HG03045 (cell line): Measurements from ENCODE around the gene MACROD1.

ENCODE experiments used
- ATAC-seq: cut with Tn5 transposase; IDR thresholded peaks from one replicate; pipeline ENCODE4 v1.9.1; 2021; ENCODE audit warnings: mild to moderate bottlenecking, moderate library complexity; ENCODE audit not compliant: unreplicated experiment

Gene MACROD1

GRCh38 chr11:64093233-64094039 is 72.5 kb downstream of the MACROD1 start:
- ATAC-seq, result no peak

DNA sequence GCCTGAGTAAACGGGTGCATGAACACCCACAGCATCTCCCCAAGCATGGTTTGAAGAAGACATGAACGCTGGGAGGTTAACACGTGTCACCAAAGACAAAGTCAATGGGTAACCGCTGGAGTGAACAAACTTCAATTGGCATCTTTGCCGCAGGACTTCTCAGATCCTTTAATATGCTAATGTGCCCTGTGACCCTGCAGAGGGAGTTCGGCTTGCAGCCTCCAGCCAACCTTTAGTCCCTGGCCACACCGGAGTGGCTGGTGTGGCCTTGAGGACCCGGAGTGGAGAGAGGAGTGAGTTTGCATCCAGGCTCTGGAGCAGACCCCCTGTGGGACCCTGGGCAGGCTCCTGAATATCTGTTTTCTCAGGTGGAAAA is 73.2 kb downstream of the MACROD1 start:
- no peak for ATAC-seq

DNA sequence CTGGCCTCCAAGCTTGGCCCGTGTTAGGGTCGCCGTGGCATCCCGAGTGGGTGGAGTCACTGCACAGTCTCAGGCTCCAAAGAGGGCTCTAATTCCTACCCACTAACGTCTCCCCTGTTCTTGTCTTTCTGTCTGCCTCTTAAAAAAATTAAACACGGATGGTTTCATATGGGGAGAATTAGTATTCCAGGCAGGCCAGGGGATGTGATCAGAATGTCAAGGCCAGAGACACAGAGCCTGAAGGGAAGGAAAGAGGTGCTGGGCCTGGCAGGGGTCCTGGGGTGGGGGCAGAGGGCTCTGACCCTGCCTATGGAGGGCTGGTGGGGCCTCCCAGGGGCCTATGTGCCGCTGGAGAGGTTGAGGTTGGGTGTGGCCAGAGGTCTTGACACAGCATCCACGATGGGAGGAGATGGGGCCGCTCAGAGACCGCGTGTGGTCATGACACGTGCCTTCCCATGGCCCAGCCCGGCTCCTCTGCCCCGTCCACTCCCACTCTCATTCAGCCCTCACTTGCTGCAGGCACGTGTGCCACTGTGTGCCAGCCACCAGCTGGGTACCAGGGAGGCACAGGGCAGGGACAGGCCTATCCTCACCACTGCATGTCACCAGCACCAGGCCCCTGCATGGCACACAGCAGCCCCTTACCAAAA is 73.7 kb downstream of the MACROD1 start:
- no peak for ATAC-seq

DNA sequence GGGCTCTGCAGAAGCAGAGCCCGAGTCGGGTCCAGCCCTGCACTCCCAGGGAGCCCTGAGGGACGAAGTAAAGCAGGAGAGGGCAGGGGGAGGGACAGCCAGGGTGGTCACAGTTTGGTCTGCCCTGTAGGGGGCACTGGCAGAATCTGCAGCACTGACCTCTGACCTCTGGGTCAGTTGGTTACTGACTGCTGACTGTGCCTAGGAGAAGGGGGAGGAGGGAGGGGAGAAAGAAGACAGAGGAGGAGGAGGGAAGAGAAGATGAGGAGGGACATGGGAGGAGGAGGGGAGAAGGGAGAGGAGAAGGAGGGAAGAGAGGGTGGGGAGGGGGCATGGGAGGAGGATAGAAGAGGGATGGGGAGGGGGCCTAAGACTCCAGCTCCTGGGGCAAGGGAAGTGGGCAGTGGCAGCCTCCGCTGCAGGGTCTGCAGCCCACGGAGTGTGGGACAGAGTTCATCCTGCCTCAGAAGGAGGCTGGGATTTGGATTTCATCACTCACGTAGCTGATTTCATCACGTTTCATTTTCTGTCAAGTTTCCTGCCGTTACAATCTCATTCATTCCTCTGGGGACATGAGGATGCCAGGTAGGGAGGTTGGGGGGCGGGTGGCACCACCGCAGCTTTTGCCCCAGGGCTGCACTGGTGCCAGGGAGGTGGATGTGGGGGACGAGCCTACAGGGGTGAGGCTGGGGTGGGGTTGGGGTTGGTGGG is 75.0 kb downstream of the MACROD1 start:
- no peak for ATAC-seq

DNA sequence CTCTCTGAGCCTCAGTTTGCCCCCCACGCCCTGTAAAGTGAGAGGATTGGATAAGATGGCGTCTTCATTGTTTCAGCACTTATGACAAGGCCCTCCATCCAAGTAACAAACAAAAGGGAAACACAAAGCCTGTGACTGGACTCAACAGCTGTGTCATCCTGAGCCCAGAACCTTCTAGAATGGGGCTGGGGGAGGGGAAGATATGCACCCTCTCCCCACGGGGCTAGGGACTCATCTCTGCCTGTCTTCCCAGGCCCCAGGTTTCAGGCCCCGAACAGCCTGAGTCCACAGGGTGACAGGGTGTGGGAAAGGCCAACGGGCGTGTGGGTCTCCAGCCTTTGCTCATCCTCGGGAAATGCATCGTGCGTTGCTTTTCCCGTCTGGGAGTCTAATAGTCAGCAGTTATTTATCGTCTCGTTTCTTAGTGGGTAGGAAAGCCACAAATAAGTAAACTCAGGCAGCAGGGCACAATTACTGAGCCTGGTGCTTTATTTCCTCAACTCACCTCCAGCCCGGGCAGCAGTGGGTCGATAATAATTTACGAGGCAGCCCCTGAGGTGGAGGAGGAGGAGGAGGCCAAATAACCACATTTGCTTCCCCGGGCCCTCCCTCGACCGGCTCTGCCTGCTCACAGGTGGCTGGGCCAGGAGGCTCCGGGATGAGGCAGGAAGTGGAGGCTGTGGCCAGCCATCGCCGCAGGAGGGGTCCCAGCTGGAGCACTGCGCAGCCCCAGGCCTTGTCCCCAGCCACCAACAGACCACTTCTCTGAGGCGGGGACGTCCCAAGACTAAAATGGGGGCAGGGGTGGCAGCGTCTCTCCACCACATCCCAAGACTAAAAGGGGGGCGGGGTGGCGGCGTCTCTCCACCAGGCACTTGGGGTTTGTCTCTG is 75.8 kb downstream of the MACROD1 start:
- no peak for ATAC-seq

- no peak for ATAC-seq
Observed at GRCh38 chr11:64089493-64089892, 76.4 kb downstream of the MACROD1 start.

DNA sequence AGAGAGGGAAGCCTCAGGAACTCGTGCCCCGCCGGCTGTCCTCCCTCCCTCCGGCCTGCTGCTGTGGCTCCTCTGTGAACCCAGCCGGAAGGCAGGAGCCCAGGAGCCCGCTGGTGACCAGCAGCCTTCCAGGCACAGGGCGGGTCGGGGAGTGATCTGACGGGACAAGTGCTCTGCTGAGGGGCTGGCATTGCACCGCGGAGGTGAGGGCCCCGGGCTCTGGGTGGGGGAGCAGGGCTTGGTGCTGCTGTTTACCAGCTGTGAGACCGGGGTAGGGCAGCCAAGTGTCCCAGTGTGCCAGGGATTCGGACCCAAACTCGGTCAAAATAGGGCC is 76.9 kb downstream of the MACROD1 start:
- no peak for ATAC-seq

GRCh38 chr11:64088162-64089026 is 77.5 kb downstream of the MACROD1 start:
- ATAC-seq, result no peak

DNA sequence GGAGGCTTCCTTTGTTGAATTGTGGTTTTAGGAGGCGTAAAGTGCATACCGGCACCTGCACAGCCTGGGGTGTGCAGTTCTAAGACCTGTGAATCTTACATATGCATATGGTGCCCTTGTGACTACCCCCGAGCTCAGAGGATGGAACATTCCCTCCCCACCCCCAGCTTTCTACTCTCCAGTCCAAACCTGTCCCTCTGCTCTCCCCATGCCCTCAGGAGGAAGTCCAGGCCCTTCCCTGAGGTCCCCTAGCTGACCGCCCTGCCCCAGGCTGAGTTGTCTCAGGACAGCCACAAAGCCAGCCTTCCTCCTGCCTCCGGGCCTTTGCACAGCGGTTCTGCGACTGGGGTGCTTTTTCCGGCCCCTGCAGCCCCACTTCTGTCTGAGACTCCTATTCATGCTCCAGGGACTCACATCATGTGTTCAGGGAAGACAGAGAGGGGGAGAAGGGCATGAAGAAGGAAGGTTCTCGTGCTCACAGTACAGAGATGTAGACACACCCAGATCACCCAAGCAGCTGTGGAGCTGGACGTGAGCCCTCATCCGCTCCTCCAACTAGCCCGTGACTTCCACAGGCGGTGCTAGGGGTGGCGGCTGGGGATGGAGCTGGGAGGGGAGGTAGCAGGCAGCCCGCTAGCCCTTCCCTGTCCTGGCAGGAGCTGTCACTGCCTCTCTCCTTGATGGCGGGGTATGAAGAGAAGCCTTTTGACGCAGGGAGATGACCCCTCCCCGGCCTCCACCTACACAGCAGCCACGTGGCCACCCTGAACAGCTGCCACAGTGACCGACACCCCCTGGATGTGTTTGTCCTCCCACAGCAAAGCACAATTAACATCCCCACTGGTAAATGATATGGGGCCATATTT is 79.4 kb downstream of the MACROD1 start:
- no peak for ATAC-seq

DNA sequence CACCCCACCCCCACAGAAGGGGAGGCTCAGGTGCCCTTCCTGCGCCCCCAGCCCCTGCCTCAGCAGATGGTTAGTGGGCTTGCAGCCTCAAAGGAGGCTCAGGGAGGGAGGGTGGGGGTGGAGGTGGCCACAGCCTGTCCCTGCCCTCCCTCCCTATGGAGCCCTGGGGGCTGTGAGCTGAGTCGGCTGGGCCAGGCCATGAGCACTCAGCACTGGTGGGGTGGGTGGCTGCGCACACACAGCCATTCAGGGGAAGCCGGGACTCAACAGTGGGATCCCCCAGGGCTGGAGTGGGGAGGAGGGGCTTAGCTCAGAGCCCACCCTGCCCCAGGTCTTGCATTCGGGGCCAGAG is 80.0 kb downstream of the MACROD1 start:
- no peak for ATAC-seq

- no peak for ATAC-seq
Observed at GRCh38 chr11:64084951-64085710, 80.8 kb downstream of the MACROD1 start.

DNA sequence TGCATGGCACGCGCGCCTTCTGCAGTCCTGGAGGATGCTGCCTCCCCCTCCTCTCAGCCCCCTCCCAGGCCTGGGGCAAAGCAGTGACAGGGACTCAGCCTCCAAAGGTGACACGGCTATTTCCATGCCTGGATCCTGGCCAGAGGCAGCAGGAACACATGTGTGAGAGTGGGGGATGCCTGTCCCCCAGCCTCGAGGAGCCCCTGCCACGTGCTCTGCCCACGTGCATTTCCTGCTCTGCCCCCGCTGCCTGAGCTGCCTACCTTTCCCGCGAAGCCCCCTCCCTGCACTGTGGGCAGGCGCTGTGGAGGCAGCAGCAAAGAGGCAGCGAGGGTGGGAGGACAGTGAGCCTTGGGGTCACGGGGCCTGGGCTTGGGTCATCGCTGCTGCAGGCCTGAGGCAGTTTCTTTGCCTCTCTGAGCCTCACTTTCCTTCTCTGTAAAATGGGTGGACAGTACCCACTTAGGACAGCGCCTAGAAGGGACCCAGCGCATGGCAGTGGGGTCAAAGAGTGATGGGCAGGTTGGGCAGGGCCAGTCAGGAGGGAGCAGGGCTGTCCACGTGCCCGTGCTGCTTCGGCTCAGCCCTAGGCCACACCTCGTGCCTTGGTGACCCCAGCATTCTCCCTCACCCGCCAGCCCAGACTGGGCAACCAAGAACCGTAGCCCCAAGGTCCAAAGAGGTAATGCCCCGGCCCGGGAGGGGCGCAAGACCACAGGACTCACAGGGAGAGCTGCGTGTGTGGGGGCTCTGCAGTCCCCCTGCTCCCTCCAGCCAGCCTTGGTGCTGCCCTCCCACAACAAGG is 81.6 kb downstream of the MACROD1 start:
- no peak for ATAC-seq

- ATAC-seq, result no peak
Observed at GRCh38 chr11:64083398-64084080, 82.4 kb downstream of the MACROD1 start.

GRCh38 chr11:64081745-64082442 is 84.0 kb downstream of the MACROD1 start:
- ATAC-seq, result no peak

DNA sequence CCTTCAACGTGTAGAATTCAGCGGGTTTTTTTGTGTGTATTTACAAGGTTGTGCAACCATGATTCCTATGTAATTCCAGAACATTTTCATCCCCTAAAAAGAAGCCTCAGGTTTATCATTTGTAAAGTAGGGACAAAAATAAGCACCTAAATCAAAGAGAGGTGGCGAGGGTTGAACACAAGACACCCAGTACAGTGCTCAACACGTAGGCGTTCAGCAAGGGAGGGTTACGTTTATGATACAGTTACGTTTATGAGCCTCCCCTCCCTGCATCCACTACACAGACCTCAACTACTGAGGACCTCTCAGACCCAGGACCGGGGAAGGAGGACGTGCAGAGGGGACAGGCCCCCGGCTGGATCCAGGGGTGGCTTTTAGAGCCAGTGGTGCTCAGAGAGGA is 85.5 kb downstream of the MACROD1 start:
- no peak for ATAC-seq

GRCh38 chr11:64078905-64079304 is 87.0 kb downstream of the MACROD1 start:
- ATAC-seq, result no peak

DNA sequence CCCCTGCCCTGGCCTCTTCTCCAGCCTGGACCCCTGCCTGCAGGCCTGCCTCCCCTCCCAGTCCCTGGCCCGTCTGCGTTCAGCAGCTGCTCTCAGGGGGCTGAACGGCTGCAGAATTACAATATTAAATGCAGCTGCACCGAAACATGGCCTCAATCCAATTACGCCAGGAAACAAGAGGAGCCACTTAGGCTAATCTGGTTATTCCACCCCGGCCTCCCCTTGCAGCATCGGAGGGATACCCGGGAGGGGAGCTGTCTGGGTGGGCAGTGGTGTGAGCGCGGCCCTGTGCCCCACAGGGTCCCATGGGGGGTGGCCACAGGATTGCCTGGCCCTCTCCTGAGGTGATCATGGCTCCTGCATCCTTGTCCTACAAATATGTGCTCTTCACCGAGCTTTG is 87.6 kb downstream of the MACROD1 start:
- ATAC-seq, result no peak
